HCT116 (cell line): Measurements from ENCODE around the gene IGFBP1. TPM values are rescaled to one million over a fixed set of nuclear protein-coding genes. Genes with fewer than 3 reads are reported as not detected.

Experiments
- ATAC-seq: fragments of 200-7000 bp; cut with Tn5 transposase; 2 replicates; pipeline ENCODE4 v1.9.1; 2020; ENCODE audit warnings: mild to moderate bottlenecking, moderate library complexity
- BruUV-seq: library from RNA; stranded (reverse); fragments of 400-500 nt; replicated peaks from 2 replicates; lab custom pipeline; 2021; lab: Mats Ljungman, UMichigan
- CTCF ChIA-PET: fragments of 300-600 bp; sonication (Branson Sonifier 250); formaldehyde crosslinking; loops from one replicate; lab custom pipeline; 2021; ENCODE audit warnings: antibody characterized with exemption; lab: Charles Lee
- POLR2A ChIA-PET: fragments of 300-600, 350-600 bp; sonication (Branson Sonifier 250); formaldehyde crosslinking; loops from one replicate; lab custom pipeline; 2021; ENCODE audit warnings: antibody characterized with exemption; lab: Charles Lee
- RAD21 ChIA-PET, 2 experiments: fragments of 300-600 bp; sonication (Branson Sonifier 250); formaldehyde crosslinking; loops; one replicate each; lab custom pipeline; 2023; ENCODE audit warnings: low total read pairs in 2 of 2; ENCODE audit not compliant: uncharacterized antibody in 2 of 2, unreplicated experiment in 2 of 2, low non-redundant PET in 1 of 2; lab: Charles Lee
- DNase-seq: peaks from one replicate; pipeline ENCODE4 v3.0.0-alpha.2; 2010; ENCODE audit warnings: low read depth, low spot score
- H2AFZ ChIP-seq: fragments of 200-600 bp; shearing (Covaris generic), sonication (generic); 2 replicates; pipeline ENCODE4 v1.6.1; 2017; ENCODE audit warnings: low read depth, mixed run types, mixed read lengths, antibody characterized with exemption, low read length; ENCODE audit not compliant: poor library complexity, severe bottlenecking
- H3K27ac ChIP-seq: 2 replicates; pipeline ENCODE4 v1.5.1; 2012; ENCODE audit warnings: low read depth, low read length
- H3K27me3 ChIP-seq: fragments of 200-600 bp; sonication (generic); 2 replicates; pipeline ENCODE4 v1.6.1; 2016; ENCODE audit warnings: mixed run types, low read length, mixed read lengths; ENCODE audit not compliant: insufficient read depth
- H3K36me3 ChIP-seq, 2 experiments: fragments of 200-500 bp in 1 of 2; fragments of 200-600 bp in 1 of 2; sonication (Bioruptor generic) in 1 of 2; sonication (generic) in 1 of 2; 2 replicates each; pipeline versions ENCODE4 v1.5.1 to v1.6.1; 2014 to 2016; ENCODE audit warnings: low read length in 2 of 2, inconsistent platforms in 1 of 2, mixed read lengths in 1 of 2, mixed run types in 1 of 2; ENCODE audit not compliant: insufficient read depth in 2 of 2, control insufficient read depth in 1 of 2
- H3K4me1 ChIP-seq, 2 experiments: fragments of 200-600 bp in 1 of 2; sonication (generic) in 1 of 2; 2 replicates each; pipeline versions ENCODE4 v1.5.1 to v1.6.1; 2012 to 2017; ENCODE audit warnings: low read length in 2 of 2, inconsistent platforms in 1 of 2, mild to moderate bottlenecking in 1 of 2, mixed read lengths in 1 of 2, mixed run types in 1 of 2, moderate library complexity in 1 of 2; ENCODE audit not compliant: insufficient read depth in 2 of 2, control insufficient read depth in 1 of 2
- H3K4me2 ChIP-seq: fragments of 200-600 bp; sonication (generic); 2 replicates; pipeline ENCODE4 v1.6.1; 2017; ENCODE audit warnings: mixed run types, low read length, mixed read lengths
- H3K4me3 ChIP-seq, 2 experiments: fragments of 200-600 bp in 1 of 2; sonication (generic) in 1 of 2; replicated peaks in 1 of 2; 2 replicates each; pipeline ENCODE4 v1.5.1; 2011 to 2016; ENCODE audit warnings: low read length in 2 of 2, control low read depth in 1 of 2, low read depth in 1 of 2, mild to moderate bottlenecking in 1 of 2, mixed read lengths in 1 of 2, mixed run types in 1 of 2
- H3K79me2 ChIP-seq: fragments of 200-600 bp; sonication (generic); 2 replicates; pipeline ENCODE4 v1.6.1; 2017; ENCODE audit warnings: mild to moderate bottlenecking, mixed run types, low read length, moderate library complexity, mixed read lengths; ENCODE audit not compliant: insufficient read depth
- H3K9ac ChIP-seq: fragments of 200-600 bp; sonication (generic); 2 replicates; pipeline ENCODE4 v1.6.1; 2016; ENCODE audit warnings: low read length, mixed read lengths
- H3K9me2 ChIP-seq: fragments of 200-600 bp; sonication (generic), shearing (Covaris generic); 2 replicates; pipeline ENCODE4 v1.6.1; 2017; ENCODE audit warnings: mixed run types, mild to moderate bottlenecking, moderate library complexity; ENCODE audit not compliant: insufficient read depth
- H3K9me3 ChIP-seq, 2 experiments: fragments of 200-500 bp in 1 of 2; fragments of 200-600 bp in 1 of 2; sonication (Bioruptor generic) in 1 of 2; sonication (generic) in 1 of 2; 2 replicates each; pipeline ENCODE4 v1.6.1; 2014 to 2017; ENCODE audit warnings: low read length in 2 of 2, mixed read lengths in 2 of 2, inconsistent platforms in 1 of 2, low read depth in 1 of 2, mild to moderate bottlenecking in 1 of 2, mixed run types in 1 of 2, moderate library complexity in 1 of 2; ENCODE audit not compliant: control insufficient read depth in 1 of 2, insufficient read depth in 1 of 2
- H4K20me1 ChIP-seq: fragments of 200-600 bp; sonication (generic), shearing (Covaris generic); 2 replicates; pipeline ENCODE4 v1.6.1; 2017; ENCODE audit warnings: mixed run types, mild to moderate bottlenecking, moderate library complexity; ENCODE audit not compliant: insufficient read depth
- CBX3 ChIP-seq: IDR thresholded peaks from 2 replicates; pipeline ENCODE4 v1.6.1; 2012; ENCODE audit warnings: low read depth
- CEBPB ChIP-seq: IDR thresholded peaks from 2 replicates; pipeline ENCODE4 v1.6.1; 2012; ENCODE audit warnings: low read depth
- EGR1 ChIP-seq: IDR thresholded peaks from 2 replicates; pipeline ENCODE4 v1.6.1; 2012; ENCODE audit warnings: low read depth
- ELF1 ChIP-seq: IDR thresholded peaks from 2 replicates; pipeline ENCODE4 v1.6.1; 2012; ENCODE audit warnings: low read depth, borderline replicate concordance
- EZH2 ChIP-seq: fragments of 200-600 bp; sonication (generic); IDR thresholded peaks from 2 replicates; pipeline ENCODE4 v1.6.1; 2017; ENCODE audit warnings: antibody characterized with exemption, mixed run types
- FOSL1 ChIP-seq: IDR thresholded peaks from 2 replicates; pipeline ENCODE4 v1.6.1; 2012; ENCODE audit warnings: low read depth
- JUND ChIP-seq: IDR thresholded peaks from 2 replicates; pipeline ENCODE4 v1.6.1; 2012
- POLR2A ChIP-seq: IDR thresholded peaks from 2 replicates; pipeline ENCODE4 v1.7.0; 2011; ENCODE audit warnings: borderline replicate concordance; ENCODE audit not compliant: insufficient read depth, insufficient read length; ENCODE audit errors: extremely low read depth
- POLR2AphosphoS5 ChIP-seq: IDR thresholded peaks from 2 replicates; pipeline ENCODE4 v1.6.1; 2011; ENCODE audit warnings: mild to moderate bottlenecking, low read depth, low read length, moderate library complexity
- RAD21 ChIP-seq: IDR thresholded peaks from 2 replicates; pipeline ENCODE4 v1.6.1; 2012; ENCODE audit warnings: low read depth, mild to moderate bottlenecking
- SIN3A ChIP-seq: IDR thresholded peaks from 2 replicates; pipeline ENCODE4 v1.6.1; 2012; ENCODE audit warnings: low read depth
- SP1 ChIP-seq: IDR thresholded peaks from 2 replicates; pipeline ENCODE4 v1.6.1; 2012; ENCODE audit warnings: low read depth
- YY1 ChIP-seq: IDR thresholded peaks from 2 replicates; pipeline ENCODE4 v1.6.1; 2011; ENCODE audit warnings: low read length, low read depth, moderate library complexity, mild to moderate bottlenecking; ENCODE audit not compliant: insufficient replicate concordance; ENCODE audit errors: extremely low read depth
- ZFX ChIP-seq: fragments of 450-650 bp; IDR thresholded peaks from 2 replicates; pipeline ENCODE4 v1.6.1; 2017
- ZNF274 ChIP-seq: fragments of 200-500 bp; sonication (Bioruptor generic); IDR thresholded peaks from 2 replicates; pipeline ENCODE4 v1.6.1; 2014; ENCODE audit warnings: mild to moderate bottlenecking, low read depth, low read length, inconsistent platforms
- intact Hi-C: fragments of 100-400 bp; cut with micrococcal nuclease; formaldehyde crosslinking; loops from 2 replicates; pipeline ENCODE4 v1.10.0; 2022
- total RNA-seq: library from RNA; stranded (reverse); gene quantifications from one replicate; pipeline ENCODE4 v1.2.1, GENCODE V29; 2021; ENCODE audit not compliant: unreplicated experiment
- TF ChIP-seq, protein P1 (sequence below): IDR thresholded peaks from 2 replicates; pipeline ENCODE4 v1.6.1; 2012
- TF ChIP-seq, protein P2 (sequence below): IDR thresholded peaks from 2 replicates; pipeline ENCODE4 v1.6.1; 2012; ENCODE audit warnings: low read depth
- TF ChIP-seq, protein P3 (sequence below): IDR thresholded peaks from 2 replicates; pipeline ENCODE4 v1.6.1; 2011; ENCODE audit warnings: mild to moderate bottlenecking, low read length, moderate library complexity; ENCODE audit not compliant: insufficient replicate concordance; ENCODE audit errors: extremely low read depth
- TF ChIP-seq, protein P4 (sequence below): IDR thresholded peaks from 2 replicates; pipeline ENCODE4 v1.6.1; 2012
- TF ChIP-seq, protein P5 (sequence below), 3 experiments: fragments of 200-600 bp in 1 of 3; sonication (generic) in 1 of 3; IDR thresholded peaks in 2 of 3; conservative IDR thresholded peaks in 1 of 3; 2 replicates each; pipeline ENCODE4 v1.5.1; 2012 to 2017; ENCODE audit warnings: low read depth in 2 of 3, low read length in 2 of 3, antibody characterized with exemption in 1 of 3, borderline replicate concordance in 1 of 3, control low read depth in 1 of 3, mild to moderate bottlenecking in 1 of 3, mixed read lengths in 1 of 3, mixed run types in 1 of 3, moderate library complexity in 1 of 3; ENCODE audit not compliant: insufficient read depth in 1 of 3

The IGFBP1 gene
- total RNA-seq, 1 experiment from 2014 or later, result 0.20 TPM

DNA sequence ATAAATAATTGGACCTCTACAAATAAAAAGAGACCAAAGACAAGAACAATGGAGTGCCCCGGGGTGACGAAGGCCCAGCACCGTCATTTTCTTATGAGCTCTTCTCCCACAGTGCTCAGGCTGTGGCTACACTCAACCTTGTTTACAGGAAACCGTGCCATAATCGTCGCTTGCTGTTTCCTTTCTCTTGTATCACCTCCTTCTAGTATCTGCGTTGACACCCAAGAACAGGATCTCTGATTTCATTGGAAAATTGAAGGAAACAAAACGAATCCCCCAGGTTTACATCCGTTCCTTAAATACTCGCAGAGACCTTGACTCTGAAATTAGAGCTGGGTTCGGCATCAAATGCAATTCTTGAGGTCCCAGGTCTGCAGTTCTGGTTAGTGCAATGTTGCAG, 34.5 kb downstream of the IGFBP1 start:
- ChIA-PET POLR2A (no interaction called here), RAD21 (interaction anchor here (1.4 to 1.5 kb wide), 3 partner anchors 33 to 429 kb away, joined by 3 to 6 read pairs (median 4); no protein-coding TSS in a partner anchor), CTCF (interaction anchor here (0.7 to 3.1 kb wide), 26 partner anchors 9 to 1310 kb away, joined by 3 to 27 read pairs (median 4); no protein-coding TSS in a partner anchor)
- DNase-seq, result no peak
- no peak for ATAC-seq
- H3K9me2 ChIP-seq, result no peaks in the 10 kb centered on the region
- H3K27me3 ChIP-seq, result peaks cover 8% of the 10 kb centered on the region; the same call in 1 of the 2 replicates
- BruUV-seq, result no TSS peak
- TF ChIP-seq POLR2A, result no peak
- TF ChIP-seq SIN3A, result no peak
- TF ChIP-seq, protein P1, sequence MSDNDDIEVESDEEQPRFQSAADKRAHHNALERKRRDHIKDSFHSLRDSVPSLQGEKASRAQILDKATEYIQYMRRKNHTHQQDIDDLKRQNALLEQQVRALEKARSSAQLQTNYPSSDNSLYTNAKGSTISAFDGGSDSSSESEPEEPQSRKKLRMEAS, result no peak
- TF ChIP-seq, protein P2, sequence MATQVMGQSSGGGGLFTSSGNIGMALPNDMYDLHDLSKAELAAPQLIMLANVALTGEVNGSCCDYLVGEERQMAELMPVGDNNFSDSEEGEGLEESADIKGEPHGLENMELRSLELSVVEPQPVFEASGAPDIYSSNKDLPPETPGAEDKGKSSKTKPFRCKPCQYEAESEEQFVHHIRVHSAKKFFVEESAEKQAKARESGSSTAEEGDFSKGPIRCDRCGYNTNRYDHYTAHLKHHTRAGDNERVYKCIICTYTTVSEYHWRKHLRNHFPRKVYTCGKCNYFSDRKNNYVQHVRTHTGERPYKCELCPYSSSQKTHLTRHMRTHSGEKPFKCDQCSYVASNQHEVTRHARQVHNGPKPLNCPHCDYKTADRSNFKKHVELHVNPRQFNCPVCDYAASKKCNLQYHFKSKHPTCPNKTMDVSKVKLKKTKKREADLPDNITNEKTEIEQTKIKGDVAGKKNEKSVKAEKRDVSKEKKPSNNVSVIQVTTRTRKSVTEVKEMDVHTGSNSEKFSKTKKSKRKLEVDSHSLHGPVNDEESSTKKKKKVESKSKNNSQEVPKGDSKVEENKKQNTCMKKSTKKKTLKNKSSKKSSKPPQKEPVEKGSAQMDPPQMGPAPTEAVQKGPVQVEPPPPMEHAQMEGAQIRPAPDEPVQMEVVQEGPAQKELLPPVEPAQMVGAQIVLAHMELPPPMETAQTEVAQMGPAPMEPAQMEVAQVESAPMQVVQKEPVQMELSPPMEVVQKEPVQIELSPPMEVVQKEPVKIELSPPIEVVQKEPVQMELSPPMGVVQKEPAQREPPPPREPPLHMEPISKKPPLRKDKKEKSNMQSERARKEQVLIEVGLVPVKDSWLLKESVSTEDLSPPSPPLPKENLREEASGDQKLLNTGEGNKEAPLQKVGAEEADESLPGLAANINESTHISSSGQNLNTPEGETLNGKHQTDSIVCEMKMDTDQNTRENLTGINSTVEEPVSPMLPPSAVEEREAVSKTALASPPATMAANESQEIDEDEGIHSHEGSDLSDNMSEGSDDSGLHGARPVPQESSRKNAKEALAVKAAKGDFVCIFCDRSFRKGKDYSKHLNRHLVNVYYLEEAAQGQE, result no peak
- no peak for TF ChIP-seq CBX3
- TF ChIP-seq YY1, result no peak
- TF ChIP-seq FOSL1, result no peak
- TF ChIP-seq EZH2, result no peak
- TF ChIP-seq, protein P3, sequence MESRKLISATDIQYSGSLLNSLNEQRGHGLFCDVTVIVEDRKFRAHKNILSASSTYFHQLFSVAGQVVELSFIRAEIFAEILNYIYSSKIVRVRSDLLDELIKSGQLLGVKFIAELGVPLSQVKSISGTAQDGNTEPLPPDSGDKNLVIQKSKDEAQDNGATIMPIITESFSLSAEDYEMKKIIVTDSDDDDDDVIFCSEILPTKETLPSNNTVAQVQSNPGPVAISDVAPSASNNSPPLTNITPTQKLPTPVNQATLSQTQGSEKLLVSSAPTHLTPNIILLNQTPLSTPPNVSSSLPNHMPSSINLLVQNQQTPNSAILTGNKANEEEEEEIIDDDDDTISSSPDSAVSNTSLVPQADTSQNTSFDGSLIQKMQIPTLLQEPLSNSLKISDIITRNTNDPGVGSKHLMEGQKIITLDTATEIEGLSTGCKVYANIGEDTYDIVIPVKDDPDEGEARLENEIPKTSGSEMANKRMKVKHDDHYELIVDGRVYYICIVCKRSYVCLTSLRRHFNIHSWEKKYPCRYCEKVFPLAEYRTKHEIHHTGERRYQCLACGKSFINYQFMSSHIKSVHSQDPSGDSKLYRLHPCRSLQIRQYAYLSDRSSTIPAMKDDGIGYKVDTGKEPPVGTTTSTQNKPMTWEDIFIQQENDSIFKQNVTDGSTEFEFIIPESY, result no peak
- TF ChIP-seq, protein P4, sequence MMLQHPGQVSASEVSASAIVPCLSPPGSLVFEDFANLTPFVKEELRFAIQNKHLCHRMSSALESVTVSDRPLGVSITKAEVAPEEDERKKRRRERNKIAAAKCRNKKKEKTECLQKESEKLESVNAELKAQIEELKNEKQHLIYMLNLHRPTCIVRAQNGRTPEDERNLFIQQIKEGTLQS, result no peak
- TF ChIP-seq JUND, result no peak
- TF ChIP-seq RAD21, result no peak
- no peak for TF ChIP-seq ELF1
- TF ChIP-seq CEBPB, result no peak
- TF ChIP-seq POLR2AphosphoS5, result no peak
- TF ChIP-seq, protein P5, sequence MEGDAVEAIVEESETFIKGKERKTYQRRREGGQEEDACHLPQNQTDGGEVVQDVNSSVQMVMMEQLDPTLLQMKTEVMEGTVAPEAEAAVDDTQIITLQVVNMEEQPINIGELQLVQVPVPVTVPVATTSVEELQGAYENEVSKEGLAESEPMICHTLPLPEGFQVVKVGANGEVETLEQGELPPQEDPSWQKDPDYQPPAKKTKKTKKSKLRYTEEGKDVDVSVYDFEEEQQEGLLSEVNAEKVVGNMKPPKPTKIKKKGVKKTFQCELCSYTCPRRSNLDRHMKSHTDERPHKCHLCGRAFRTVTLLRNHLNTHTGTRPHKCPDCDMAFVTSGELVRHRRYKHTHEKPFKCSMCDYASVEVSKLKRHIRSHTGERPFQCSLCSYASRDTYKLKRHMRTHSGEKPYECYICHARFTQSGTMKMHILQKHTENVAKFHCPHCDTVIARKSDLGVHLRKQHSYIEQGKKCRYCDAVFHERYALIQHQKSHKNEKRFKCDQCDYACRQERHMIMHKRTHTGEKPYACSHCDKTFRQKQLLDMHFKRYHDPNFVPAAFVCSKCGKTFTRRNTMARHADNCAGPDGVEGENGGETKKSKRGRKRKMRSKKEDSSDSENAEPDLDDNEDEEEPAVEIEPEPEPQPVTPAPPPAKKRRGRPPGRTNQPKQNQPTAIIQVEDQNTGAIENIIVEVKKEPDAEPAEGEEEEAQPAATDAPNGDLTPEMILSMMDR (IDR thresholded peaks at IDR 0.05 in 2 of 3, conservative IDR thresholded peaks at IDR 0.05 in 1 of 3; ENCODE audit: borderline replicate concordance in 1 of 3, insufficient read depth in 1 of 3, low read depth in 2 of 3, low read length in 2 of 3), result no peak
- no peak for TF ChIP-seq EGR1
- TF ChIP-seq ZFX, result no peak
- TF ChIP-seq SP1, result no peak
- no peak for TF ChIP-seq ZNF274
- H3K4me3 ChIP-seq, result no peak overlapping the region
- H3K4me2 ChIP-seq, result peak overlapping the region; percentile 31
- H3K79me2 ChIP-seq, result no peaks in the 10 kb centered on the region
- H3K9me3 ChIP-seq, result no peaks in the 10 kb centered on the region
- H2AFZ ChIP-seq, result peak overlapping the region; percentile 69
- H4K20me1 ChIP-seq, result no peaks in the 10 kb centered on the region
- H3K4me1 ChIP-seq, result peaks cover 3 to 29% of the 10 kb centered on the region in 2 experiments; a peak in 2 of 4 replicates
- no peaks in the 10 kb centered on the region for H3K36me3 ChIP-seq
- intact Hi-C loops, result loop anchor here (1.0 to 2.0 kb wide), 3 partner anchors 429 to 1332 kb away; no protein-coding TSS in a partner anchor
- no peak overlapping the region for H3K9ac ChIP-seq
- H3K27ac ChIP-seq, result no peak overlapping the region
